Retinal pigment epithelial cell (primary cell): ENCODE data around the gene TMEM164.

Experiments
- DNase-seq: peaks from one replicate; pipeline ENCODE4 v3.0.0-alpha.2; 2010; ENCODE audit warnings: low read depth
- H3K4me3 ChIP-seq: 2 replicates; pipeline ENCODE4 v1.5.1; 2011; ENCODE audit warnings: mild to moderate bottlenecking, low read length, control low read depth, moderate library complexity
- CTCF ChIP-seq: conservative IDR thresholded peaks from 2 replicates; pipeline ENCODE4 v1.5.1; 2011; ENCODE audit warnings: low read depth, low read length, control low read depth, inconsistent platforms

TMEM164 gene

GRCh38 chrX:110015915-110016314, 13.0 kb downstream of the TMEM164 start:
- TF ChIP-seq CTCF, result no peak
- no peak for DNase-seq

GRCh38 chrX:110020536-110020935, 17.6 kb downstream of the TMEM164 start:
- DNase-seq, result no peak
- H3K4me3 ChIP-seq, result no peak overlapping the region
- TF ChIP-seq CTCF, result no peak

More at GRCh38 chrX:110015915-110016314, 13.0 kb downstream of the TMEM164 start:
- H3K4me3 ChIP-seq, result no peak overlapping the region

- no peak for TF ChIP-seq CTCF
- DNase-seq, result peak; percentile 97
- peak overlapping the region; percentile 2 for H3K4me3 ChIP-seq
Observed at GRCh38 chrX:110021258-110022022, 18.5 kb downstream of the TMEM164 start.

- peak; percentile 38 for DNase-seq
Observed at GRCh38 chrX:110022599-110023448, 19.9 kb downstream of the TMEM164 start.

GRCh38 chrX:110025395-110025794, 22.5 kb downstream of the TMEM164 start:
- no peak for DNase-seq
- no peak for TF ChIP-seq CTCF
- H3K4me3 ChIP-seq, result no peak overlapping the region

More at GRCh38 chrX:110022599-110023448, 19.9 kb downstream of the TMEM164 start:
- H3K4me3 ChIP-seq, result no peak overlapping the region
- no peak for TF ChIP-seq CTCF

GRCh38 chrX:110026099-110026844, 23.4 kb downstream of the TMEM164 start:
- TF ChIP-seq CTCF, result no peak
- H3K4me3 ChIP-seq, result no peak overlapping the region
- peak; percentile 90 for DNase-seq
